AG08395 (cell line): Measurements from ENCODE around the gene GVQW3.
"Not testable (repeated sequence)": the region's sequence is repeated elsewhere in the genome, so short reads cannot be mapped to it uniquely, and the experiment has no call there.

Source experiments
- DNase-seq: peaks from one replicate; pipeline ENCODE4 v3.0.0; 2012; ENCODE audit warnings: mixed read lengths, low spot score

Gene GVQW3

GRCh38 chr11:76388408-76388807 is 7.3 kb downstream of the GVQW3 start:
- DNase-seq: no peak

DNA sequence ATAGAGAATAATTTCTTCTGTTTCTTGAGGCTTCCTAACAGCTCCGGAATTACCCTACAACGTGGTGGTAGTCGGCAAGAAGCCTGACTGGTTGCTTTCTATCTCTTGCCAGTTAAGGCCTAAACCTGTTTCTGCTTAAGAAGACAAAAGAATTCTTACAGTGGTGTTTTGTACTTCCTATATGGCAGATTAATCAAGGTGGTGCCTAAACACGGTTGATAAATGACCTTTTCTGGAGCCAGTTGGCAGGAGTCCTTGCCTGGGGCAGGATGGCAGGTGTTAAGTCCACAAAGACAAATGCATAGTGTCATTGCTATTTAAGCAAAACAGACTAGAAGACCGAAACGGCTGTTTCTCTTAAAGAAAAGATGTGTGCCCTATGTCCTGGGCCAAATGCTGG is 9.9 kb downstream of the GVQW3 start:
- DNase-seq: no peak

DNA sequence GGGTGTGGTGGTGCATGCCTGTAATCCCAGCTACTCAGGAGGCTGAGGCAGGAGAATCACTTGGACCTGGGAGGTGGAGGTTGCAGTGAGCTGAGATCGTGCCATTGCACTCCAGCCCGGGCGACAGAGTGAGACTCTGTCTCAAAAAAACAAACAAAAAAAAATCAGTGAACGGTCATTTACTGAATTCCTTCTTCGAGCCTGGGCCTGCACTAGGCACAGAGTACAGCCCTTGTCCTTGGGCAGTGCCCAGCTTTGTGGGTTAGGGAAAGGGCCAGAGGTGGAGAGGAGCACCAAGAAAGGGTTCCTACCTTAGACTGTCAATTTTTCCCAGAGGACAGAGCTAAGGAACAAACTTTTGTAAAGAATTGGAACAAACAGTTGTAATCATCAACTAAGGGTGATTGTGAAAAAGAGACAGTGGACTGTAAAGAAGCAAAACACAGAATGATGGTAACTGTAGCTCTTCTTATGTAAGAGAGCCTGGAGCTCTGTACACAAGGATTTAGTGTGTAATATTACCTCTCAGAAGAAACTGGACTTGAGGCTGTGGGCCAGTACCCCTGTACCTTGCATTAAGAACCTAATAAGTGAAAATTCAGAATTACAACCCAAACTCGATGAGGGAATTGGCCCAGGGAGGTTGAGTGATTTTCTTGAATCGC is 10.8 kb downstream of the GVQW3 start:
- no peak for DNase-seq

- DNase-seq: no peak
These were observed 11.7 kb downstream of the GVQW3 start for GRCh38 chr11:76392870-76393269.

DNA sequence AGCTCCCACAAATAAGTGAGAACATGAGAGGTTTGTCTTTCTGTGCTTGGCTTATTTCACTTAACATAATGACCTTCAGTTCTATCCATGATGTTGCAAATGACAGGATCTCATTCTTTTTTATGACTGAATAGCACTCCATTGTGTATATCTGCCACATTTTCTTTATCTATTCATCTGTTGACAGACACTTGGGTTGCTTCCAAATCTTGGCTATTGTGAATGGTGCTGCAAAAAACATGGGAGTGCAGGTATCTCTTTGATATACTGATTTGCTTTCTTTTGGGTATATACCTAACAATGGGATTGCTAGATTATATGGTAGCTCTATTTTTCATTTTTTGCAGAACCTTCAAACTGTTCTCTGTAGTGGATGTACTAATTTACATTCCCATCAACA is 13.3 kb downstream of the GVQW3 start:
- DNase-seq: no peak

- DNase-seq: no peak
These were observed 14.2 kb downstream of the GVQW3 start for GRCh38 chr11:76395296-76395695.

- no peak for DNase-seq
These were observed 16.3 kb downstream of the GVQW3 start for GRCh38 chr11:76397383-76397782.

DNA sequence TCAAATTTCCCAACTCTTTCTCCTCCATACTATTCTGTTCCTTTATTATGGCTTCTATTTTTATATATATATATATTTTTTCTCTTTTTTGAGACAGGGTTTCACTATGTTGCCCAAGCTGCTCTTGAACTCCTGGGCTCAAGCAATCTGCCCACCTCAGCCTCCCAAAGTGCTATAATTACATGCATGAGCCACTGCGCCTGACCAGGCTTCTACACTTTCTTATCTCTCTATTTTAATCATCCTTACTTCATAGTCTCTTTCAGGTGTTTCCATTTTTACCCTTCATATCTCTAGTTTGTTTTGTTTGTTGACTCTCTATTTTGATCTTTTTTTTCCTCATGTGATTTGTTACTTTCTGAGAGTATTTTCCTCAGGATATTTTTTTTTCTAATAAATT is 19.8 kb downstream of the GVQW3 start:
- no peak for DNase-seq

- not testable (repeated sequence) for DNase-seq
These were observed 20.4 kb downstream of the GVQW3 start for GRCh38 chr11:76401484-76401883.

DNA sequence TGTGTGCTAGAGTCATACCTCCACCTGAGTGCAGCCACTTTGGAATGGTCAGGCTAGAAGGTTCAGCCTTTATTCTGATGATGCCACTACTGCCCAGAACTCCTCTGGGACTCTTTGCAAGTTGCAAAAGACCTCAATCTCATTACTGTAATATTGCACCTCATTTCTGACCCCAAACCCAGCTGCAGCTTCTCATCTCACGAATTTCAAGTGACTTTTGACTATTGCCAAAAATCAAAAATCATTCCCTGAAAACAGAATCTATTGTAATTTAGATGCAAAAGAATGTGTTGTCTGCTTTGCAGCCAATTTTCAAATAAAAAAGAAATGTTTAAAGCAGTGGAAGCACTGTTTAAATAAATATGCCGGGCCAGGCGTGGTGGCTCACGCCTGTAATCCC is 25.2 kb downstream of the GVQW3 start:
- no peak for DNase-seq

GRCh38 chr11:76408171-76408965 is 27.2 kb downstream of the GVQW3 start:
- no peak for DNase-seq

- no peak for DNase-seq
These were observed 29.8 kb downstream of the GVQW3 start for GRCh38 chr11:76410851-76411357.

GRCh38 chr11:76415073-76415472 is 34.0 kb downstream of the GVQW3 start:
- no peak for DNase-seq

GRCh38 chr11:76419896-76420295 is 38.8 kb downstream of the GVQW3 start:
- DNase-seq: no peak

- DNase-seq: no peak
These were observed 43.3 kb downstream of the GVQW3 start for GRCh38 chr11:76424379-76424778.

- no peak for DNase-seq
These were observed 43.8 kb downstream of the GVQW3 start for GRCh38 chr11:76424891-76425290.

GRCh38 chr11:76426660-76427059 is 45.5 kb downstream of the GVQW3 start:
- DNase-seq: no peak

DNA sequence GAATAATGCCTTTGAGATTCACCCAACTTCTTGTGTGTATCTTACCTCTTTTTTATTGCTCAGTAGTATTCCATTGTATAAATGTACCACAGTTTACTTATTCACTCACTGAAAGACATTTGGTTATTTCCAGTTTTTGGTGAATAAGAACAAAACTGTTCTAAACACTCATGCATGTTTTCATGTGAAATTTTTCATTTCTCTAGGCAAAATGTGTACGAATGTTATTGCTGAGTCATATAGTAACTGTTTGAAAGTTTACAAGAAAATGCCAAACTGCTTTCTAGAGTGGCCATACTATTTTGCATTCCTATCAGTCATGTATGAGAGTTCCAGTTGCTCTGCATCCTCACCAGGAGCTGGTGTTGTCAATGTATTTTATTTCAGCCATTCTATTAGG is 54.9 kb downstream of the GVQW3 start:
- no peak for DNase-seq

DNA sequence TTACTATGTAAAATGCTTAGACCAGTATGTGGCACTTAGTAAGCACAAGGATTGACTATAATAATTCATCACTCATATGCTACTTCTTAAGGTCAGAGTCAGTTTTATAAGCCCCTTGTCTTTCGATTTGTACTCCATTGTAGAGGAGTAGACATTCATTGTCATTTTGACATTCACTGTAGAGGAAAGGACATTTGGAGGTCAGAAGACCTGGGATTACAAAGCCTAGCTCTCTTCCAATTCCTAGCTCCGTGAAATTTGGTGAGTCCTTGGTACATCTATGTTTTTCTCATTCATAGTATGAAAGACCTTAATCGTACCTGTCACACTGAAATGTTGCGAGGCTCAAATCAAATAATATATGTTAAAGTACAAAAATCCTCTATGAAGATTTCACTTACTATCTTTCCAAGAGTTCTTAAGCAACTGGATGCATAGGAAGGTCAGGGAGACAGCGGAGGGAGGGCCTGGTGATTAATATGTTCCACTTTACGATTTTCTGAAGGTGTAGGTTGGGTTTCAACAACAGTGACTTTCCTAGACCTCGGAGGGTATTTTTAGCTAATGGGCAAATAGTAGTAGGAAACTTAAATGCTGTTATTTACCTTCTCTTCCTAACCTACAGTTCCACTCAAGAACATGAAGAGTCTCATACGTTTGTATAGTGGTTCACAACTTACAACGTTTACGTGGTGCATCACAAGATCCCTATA is 62.3 kb downstream of the GVQW3 start:
- DNase-seq: no peak

GRCh38 chr11:76444065-76444383 is 62.9 kb downstream of the GVQW3 start:
- no peak for DNase-seq

DNA sequence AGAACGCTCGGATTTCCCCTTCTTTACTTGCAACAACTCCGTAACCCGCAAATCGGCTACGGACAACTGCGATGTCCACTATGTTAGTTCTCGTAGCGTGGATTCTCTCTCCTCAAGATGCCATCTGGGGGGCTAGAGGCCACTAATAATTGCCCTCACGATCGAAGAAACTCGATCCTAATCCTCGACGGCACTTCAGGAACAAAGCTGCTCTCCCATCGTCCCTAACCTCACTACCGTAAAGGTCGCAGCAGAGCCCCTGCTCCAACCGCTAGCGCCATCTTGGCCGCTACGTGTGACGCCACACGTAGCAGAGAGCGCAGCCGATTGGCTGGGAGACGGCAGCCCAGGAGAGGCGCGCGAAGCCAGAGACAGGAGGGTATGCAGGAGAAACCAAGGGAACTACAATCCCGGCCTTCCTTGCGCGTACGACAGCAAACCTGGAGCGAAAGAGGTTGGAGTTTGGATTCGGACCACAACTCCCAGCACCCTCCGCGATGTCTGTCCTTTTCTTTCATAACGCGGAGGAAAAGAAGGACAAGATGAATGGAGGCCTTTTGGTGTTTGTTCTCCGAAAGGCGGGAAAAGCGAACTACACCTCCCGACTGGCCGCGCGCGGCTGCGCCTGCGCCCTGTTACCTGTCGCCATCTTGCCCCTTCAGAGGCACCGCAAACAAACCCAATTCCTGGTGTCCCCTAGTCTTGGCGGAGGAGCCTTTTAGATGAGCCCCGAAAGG is 63.4 kb downstream of the GVQW3 start, which contains the start of gene EMSY:
Gene EMSY, plus strand, starts transcription at position 635 of the 737 bp plus-strand sequence. CDS start 1,921 bp downstream, outside the sequence.
- peak; percentile 98 for DNase-seq
